OCI-LY3 (cell line): ENCODE results near the gene PCDHGB4.

ENCODE experiments used
- EZH2phosphoT487 ChIP-seq: fragments of 200-600 bp; shearing (Covaris generic); IDR thresholded peaks from 2 replicates; pipeline ENCODE4 v1.6.1; 2018; ENCODE audit warnings: antibody characterized with exemption, mixed run types, low read depth
- TF ChIP-seq, protein P1 (sequence below): fragments of 200-600, 300-600 bp; sonication (generic); IDR thresholded peaks from 2 replicates; pipeline ENCODE4 v1.5.1; 2014; ENCODE audit warnings: antibody characterized with exemption, low read length, low read depth

DNA sequence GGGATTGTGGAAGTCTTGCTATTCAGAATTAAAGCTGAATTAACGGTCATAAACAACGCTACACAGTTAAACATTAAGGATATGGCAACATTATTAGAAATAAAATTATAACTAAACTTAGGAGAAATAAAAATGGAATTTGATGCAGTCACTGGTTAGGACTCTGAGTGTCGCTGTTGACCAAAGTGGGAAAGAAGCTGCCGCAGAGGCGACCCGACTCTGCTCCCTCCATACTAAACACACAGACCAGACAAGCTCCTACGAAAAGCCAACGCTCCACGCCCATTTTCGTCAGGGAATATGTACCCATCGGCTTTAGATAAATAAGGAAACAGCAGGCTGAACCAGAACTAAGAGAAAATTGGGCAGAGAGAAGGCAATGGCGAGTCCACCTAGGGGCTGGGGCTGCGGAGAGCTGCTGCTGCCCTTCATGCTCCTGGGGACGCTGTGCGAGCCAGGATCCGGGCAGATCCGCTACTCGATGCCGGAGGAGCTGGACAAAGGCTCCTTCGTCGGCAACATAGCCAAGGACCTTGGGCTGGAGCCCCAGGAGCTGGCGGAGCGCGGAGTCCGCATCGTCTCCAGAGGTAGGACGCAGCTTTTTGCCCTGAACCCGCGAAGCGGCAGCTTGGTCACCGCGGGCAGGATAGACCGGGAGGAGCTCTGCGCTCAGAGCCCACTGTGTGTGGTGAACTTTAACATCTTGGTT, 23.4 kb upstream of the PCDHGB4 start, which contains the start of gene PCDHGA5:
- no peak for TF ChIP-seq EZH2phosphoT487
- TF ChIP-seq, protein P1, sequence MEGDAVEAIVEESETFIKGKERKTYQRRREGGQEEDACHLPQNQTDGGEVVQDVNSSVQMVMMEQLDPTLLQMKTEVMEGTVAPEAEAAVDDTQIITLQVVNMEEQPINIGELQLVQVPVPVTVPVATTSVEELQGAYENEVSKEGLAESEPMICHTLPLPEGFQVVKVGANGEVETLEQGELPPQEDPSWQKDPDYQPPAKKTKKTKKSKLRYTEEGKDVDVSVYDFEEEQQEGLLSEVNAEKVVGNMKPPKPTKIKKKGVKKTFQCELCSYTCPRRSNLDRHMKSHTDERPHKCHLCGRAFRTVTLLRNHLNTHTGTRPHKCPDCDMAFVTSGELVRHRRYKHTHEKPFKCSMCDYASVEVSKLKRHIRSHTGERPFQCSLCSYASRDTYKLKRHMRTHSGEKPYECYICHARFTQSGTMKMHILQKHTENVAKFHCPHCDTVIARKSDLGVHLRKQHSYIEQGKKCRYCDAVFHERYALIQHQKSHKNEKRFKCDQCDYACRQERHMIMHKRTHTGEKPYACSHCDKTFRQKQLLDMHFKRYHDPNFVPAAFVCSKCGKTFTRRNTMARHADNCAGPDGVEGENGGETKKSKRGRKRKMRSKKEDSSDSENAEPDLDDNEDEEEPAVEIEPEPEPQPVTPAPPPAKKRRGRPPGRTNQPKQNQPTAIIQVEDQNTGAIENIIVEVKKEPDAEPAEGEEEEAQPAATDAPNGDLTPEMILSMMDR = no peak
